ENCODE measurements around the gene CALY. TPM values are rescaled to one million over a fixed set of nuclear protein-coding genes. Genes with fewer than 3 reads are reported as not detected.

The CALY gene
- polyA plus RNA-seq, 1 donor = 0.12 TPM

Other genes with a start within 250 kb of the CALY start
- gene ADGRA1, start 249.0 kb downstream of the CALY start, polyA plus RNA-seq (ENCODE audit: insufficient read length) = 1.7 TPM
- gene KNDC1, start 176.7 kb downstream of the CALY start, polyA plus RNA-seq (ENCODE audit: insufficient read length) = 8.3 TPM
- gene UTF1, start 106.7 kb downstream of the CALY start, polyA plus RNA-seq (ENCODE audit: insufficient read length) = not detected
- gene VENTX, start 99.0 kb downstream of the CALY start, polyA plus RNA-seq (ENCODE audit: insufficient read length) = 0.18 TPM
- 2.4 TPM for gene ADAM8, start 60.0 kb downstream of the CALY start, polyA plus RNA-seq (ENCODE audit: insufficient read length)
- gene TUBGCP2, start 28.0 kb downstream of the CALY start, polyA plus RNA-seq (ENCODE audit: insufficient read length) = 63.9 TPM
- 30.7 TPM for gene ZNF511, start 28.0 kb downstream of the CALY start, polyA plus RNA-seq (ENCODE audit: insufficient read length)
- 3.1 TPM for gene PRAP1, start 10.5 kb upstream of the CALY start, polyA plus RNA-seq (ENCODE audit: insufficient read length)
- gene FUOM, start 21.1 kb upstream of the CALY start, polyA plus RNA-seq (ENCODE audit: insufficient read length) = 18.1 TPM
- 128 TPM for gene ECHS1, start 36.5 kb upstream of the CALY start, polyA plus RNA-seq (ENCODE audit: insufficient read length)
- gene PAOX, start 42.4 kb upstream of the CALY start, polyA plus RNA-seq (ENCODE audit: insufficient read length) = 6.3 TPM
- 75.2 TPM for gene MTG1, start 57.3 kb upstream of the CALY start, polyA plus RNA-seq (ENCODE audit: insufficient read length)
- gene SPRN, start 87.7 kb upstream of the CALY start, polyA plus RNA-seq (ENCODE audit: insufficient read length) = 4.5 TPM
- 3.8 TPM for gene SCART1, start 117.0 kb upstream of the CALY start, polyA plus RNA-seq (ENCODE audit: insufficient read length)
- 2.8 TPM for gene CYP2E1, start 190.5 kb upstream of the CALY start, polyA plus RNA-seq (ENCODE audit: insufficient read length)
- 0.42 TPM for gene SYCE1, start 228.7 kb upstream of the CALY start, polyA plus RNA-seq (ENCODE audit: insufficient read length)